Gastrocnemius medialis (tissue), 4 donors: ENCODE measurements around the gene FKBP7.

Source experiments
- POLR2A ChIP-seq, 2 donors: fragments of 450-650 bp; IDR thresholded peaks; one replicate each; pipeline ENCODE4 v1.6.1; 2017; ENCODE audit warnings: antibody characterized with exemption in 2 of 2, mild to moderate bottlenecking in 2 of 2, moderate library complexity in 2 of 2
- TF ChIP-seq, protein P1 (sequence below), 5 experiments: fragments of 450-650 bp in 3 of 5; fragments of 200-600 bp in 2 of 5; sonication (generic) in 2 of 5; IDR thresholded peaks in 4 of 5; conservative IDR thresholded peaks in 1 of 5; 1 replicate in 4 of 5; 2 replicates in 1 of 5; pipeline ENCODE4 v1.5.1; 2016 to 2019; ENCODE audit warnings: antibody characterized with exemption in 5 of 5, mild to moderate bottlenecking in 3 of 5, moderate library complexity in 3 of 5

DNA sequence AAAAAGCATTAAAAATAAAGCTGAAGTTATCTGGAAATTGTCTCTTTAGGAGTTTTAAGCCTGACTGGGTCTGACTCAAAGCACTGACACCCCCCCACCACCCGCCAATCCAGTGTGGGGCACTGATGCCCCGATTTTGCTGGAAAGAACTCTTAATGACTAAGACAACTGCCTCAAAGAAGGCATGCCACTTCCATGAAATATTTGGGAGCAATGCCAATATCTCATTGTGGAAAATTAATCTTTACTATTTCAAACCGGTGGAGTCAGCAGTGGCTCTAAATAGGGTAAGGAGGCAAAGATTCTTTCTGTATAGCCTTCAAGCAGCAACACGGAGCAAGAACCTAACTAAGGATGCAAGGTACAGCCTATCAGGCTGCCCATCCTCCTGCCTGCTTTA is 4.5 kb downstream of the FKBP7 start:
- TF ChIP-seq, protein P1, sequence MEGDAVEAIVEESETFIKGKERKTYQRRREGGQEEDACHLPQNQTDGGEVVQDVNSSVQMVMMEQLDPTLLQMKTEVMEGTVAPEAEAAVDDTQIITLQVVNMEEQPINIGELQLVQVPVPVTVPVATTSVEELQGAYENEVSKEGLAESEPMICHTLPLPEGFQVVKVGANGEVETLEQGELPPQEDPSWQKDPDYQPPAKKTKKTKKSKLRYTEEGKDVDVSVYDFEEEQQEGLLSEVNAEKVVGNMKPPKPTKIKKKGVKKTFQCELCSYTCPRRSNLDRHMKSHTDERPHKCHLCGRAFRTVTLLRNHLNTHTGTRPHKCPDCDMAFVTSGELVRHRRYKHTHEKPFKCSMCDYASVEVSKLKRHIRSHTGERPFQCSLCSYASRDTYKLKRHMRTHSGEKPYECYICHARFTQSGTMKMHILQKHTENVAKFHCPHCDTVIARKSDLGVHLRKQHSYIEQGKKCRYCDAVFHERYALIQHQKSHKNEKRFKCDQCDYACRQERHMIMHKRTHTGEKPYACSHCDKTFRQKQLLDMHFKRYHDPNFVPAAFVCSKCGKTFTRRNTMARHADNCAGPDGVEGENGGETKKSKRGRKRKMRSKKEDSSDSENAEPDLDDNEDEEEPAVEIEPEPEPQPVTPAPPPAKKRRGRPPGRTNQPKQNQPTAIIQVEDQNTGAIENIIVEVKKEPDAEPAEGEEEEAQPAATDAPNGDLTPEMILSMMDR (IDR thresholded peaks at IDR 0.05 in 4 of 5, conservative IDR thresholded peaks at IDR 0.05 in 1 of 5): no peak
- no peak for TF ChIP-seq POLR2A (IDR thresholded peaks at IDR 0.05)
